HG03571 (cell line): ENCODE data around the gene MAGI2.
"Not testable (repeated sequence)": the region's sequence is repeated elsewhere in the genome, so short reads cannot be mapped to it uniquely, and the experiment has no call there.

Source experiments
- ATAC-seq: cut with Tn5 transposase; IDR thresholded peaks from one replicate; pipeline ENCODE4 v1.9.1; 2021; ENCODE audit not compliant: unreplicated experiment

Gene MAGI2

DNA sequence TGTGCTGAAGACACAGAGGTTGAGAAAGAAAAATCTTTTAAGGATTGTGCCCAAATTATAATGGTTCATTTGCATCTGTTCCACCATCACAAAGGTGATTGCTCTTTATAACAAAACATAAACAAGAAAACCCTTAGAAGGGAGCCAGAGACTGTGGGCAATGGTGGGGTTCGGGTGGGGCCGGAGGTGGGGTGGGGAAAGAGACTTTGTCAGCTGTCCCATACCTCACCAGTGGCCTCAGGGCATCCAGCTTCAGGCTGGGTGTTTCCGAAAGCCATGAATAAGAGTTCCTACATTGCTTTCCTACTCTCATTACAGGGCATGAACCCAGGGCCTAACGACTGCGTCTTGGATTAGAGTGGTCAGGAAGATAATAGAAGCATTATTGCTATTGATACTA, 1427.0 kb downstream of the MAGI2 start:
- no peak for ATAC-seq

DNA sequence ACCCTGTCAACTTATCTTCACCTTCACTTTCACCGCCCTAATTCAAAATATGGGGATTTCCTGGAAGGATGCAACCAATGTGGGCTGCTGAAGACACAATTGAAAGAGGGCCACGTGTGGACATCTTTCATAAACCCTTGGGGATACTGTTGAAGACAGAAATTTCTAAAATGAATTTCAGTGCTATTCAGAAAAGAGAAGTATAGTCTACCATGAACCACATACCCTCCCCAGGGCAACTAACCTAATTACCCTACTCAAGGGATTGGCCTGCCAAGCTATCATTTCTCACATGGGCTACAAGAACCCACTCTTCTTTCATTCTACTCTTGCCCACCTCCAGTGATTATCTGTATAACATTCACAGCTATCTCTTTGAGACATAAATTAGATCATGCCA, 1428.9 kb downstream of the MAGI2 start:
- no peak for ATAC-seq

DNA sequence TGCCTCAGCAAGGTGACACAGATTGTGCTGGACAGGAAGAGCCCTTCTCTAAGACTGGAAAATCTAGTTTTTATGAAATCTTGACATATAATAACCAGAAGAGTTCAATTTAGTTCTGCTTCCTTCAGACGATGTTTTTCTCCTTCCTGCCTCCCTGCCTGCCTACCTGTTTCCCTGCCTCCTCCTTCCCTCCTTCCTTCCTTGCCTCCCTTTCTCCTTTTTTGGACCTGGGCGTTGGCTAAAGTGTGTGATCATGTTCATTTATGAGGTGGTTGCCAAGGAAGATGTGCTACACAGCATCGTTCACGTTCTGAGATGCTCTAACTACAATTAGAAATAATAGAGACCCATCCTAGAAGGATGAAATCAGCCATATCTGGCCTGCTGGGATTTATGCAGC, 1430.3 kb downstream of the MAGI2 start:
- no peak for ATAC-seq

DNA sequence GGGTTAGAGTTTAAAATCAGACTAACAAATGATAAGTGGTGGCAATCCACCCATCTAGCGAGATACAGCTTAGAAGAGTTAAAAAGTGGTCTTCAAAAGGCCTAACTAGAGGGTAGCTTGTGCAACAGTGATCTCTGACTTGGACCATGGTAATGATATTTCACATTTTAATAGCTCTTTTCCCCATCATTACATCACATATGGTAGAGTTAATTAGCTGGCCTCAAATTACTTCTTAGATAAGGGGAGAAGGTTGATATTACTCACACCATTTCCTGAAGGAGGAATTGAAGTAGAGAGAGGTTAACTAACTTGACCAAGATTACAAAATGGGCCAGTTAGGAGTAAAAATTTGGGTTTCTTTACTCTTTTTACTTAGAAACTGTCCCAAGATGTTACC, 1431.3 kb downstream of the MAGI2 start:
- ATAC-seq, result no peak

DNA sequence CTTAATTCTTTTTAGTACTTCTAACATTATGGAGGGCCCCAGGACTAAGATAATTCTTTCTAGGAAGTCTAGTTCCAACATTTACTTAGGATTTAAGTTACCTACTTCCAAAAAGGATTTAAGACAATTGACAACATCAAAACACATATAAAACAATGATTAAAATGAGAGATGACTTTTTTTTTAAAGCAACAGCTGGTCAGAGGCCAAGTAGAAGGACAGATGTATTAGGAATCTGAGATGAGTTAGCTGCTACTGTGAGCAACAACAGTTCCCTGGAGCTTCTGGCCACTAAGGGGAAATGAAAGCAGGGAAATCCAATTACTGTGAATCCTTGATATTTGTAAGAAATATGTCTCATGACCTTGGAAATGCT, 1432.6 kb downstream of the MAGI2 start:
- no peak for ATAC-seq

DNA sequence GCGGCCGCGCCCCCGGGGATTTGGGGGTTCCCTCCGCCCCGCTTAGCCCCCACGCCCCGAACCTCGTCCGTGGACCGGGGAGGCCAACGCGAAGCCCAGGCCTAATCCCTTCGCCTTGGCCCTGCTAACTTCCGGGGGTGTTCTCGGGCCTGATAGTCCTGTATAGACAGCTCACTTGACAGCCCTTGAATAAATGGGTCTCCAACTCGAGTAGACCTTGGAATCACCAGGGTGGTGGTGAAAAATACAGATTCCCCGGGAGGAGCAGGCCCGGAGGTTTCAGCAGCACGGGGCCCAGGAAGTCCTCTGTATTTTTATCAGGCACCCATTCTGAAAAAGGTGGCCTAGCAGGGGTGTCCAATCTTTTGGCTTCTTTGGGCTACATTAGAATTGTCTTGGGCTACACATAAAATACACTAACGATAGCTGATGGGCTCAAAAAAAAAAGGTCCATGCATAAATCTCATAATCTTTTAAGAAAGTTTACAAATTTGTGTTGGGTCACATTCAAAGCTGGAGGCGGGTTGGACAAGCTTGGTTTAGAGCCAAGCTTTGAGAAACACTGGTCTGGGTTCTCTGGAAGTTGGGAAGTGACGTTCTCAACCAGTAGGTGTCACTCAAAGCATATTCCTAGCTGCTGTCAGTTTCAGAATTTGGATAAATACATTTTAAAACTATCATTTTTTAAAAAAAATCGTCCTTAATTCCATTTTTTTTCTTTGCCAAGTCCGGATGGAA, 1433.2 kb downstream of the MAGI2 start:
- peak; percentile 16 for ATAC-seq

DNA sequence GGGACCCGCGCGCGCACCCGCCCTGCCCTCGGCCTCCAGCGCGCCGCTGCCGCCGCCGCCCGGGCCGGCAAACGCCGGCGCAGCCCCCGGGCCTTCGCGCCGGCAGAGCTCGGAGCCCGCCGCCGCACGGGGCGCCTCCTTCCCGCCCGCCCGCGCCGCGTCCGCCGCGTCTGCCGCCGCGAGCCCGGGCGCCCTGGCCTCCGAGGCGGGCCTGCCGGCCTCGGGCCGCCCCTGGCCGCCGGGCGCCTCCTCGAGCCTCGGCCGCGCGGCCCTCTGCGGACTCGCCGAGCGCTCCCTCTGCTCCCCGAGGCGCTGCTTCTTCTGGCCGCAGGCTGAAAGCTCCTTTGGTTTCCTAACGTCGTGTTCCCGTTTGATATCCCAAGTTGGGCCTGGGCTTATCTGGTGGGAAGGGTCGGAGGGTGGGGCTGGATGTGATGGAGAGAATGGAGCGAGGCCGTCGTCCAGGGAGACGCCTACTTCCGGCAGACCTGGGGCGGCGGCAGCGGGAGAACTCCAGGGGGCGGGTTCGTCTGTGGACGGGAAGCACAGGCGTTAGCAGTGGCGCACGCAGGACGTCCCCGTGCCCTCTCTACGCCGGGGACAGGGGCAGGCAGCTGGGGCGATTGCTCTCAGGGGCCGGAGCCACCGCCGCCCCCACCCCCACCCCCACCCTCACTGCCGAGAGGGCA, 1433.9 kb downstream of the MAGI2 start:
- ATAC-seq, result peak; percentile 84

DNA sequence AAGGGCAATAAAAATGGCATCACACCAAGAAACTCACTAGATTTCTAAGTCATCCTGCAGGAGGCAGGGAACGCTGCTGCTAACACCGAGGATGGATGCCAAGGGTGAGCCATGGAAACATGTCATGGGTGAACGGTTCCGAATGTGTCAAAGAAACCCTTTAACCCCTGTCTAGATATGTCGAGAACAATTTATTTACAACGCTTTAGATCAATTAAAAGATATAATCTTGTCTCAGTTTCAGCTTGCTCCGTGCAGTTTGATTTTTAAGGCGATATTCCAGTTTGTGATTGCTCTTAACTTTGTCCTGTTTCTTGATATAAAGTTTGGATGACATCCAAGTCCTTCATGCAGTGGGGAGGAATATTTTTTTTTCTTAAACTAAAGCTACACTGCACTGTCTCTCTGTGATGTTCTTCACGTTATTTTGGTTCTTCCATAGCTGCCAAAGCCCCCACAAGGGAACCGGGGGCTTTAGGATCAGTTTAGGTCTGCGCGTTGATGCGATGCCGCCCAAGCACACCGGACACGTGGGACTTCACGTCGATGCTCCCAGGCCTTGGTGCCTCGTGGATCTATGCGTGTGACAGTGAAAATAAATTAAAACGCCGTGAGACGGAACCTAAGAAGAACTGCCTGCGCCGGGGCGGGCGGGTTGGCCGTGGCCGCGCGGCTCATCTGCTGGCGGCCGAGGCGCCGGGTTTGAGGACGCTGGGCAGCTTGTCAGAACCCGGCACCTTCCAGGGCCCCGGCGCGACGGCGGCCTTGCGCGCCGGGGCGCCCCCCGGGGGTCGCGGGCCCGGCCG, 1434.6 kb downstream of the MAGI2 start:
- ATAC-seq, result no peak

DNA sequence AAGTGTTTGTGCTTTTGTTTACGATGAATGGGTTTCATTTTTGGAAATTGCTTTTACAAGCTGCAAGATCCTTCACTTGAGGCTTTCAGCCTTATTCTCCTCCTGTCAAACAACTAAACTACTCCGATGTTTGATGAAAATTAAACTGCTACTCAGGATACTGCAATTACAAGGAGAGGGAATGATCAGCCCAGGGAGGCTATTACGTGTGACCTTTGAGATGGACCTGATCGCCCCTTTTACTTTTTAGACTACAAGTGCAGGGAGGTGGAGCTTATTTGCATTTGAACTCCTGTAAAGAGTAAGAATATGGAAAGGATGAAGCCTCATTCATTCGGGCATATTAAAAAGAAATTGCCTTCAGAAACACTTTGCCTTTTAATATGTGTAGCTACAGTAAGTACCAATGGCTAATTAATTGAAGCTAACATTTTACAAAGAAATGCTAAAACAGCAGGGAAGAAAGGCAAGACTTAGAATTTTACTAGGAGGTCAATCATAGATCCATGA, 1435.8 kb downstream of the MAGI2 start:
- ATAC-seq, result no peak

DNA sequence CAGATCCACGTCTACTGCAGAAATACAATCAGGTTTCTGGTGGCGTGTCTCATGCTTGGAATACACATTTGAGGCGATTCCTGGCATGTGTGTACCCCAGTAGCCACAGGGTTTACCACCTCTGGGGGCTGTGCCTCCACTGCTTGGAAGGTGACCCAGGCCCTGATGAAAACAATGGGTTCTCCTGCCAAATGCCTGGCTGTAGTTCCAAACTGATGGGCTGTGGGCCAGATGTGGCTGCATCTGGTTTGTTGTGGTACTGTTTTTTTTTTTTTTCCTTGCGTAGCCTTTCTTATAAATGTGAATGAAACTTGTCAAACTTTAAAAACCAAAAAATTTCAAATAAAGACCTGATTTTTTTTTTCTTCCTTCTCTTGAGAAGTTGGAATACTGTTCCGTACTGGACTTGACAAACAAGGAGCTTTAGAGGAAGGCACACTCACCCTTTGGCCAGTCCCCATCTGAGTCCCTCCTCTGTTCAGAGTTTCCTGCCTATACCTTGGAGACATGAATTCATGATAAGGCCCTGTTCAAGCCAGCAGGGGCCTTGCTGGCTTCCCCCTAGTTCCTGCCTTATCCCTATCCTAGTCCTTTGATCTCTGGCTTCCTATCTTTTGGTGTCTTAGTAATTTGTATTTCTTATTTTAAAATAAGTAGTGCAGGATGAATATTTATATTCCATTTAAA, 1437.8 kb downstream of the MAGI2 start:
- no peak for ATAC-seq

DNA sequence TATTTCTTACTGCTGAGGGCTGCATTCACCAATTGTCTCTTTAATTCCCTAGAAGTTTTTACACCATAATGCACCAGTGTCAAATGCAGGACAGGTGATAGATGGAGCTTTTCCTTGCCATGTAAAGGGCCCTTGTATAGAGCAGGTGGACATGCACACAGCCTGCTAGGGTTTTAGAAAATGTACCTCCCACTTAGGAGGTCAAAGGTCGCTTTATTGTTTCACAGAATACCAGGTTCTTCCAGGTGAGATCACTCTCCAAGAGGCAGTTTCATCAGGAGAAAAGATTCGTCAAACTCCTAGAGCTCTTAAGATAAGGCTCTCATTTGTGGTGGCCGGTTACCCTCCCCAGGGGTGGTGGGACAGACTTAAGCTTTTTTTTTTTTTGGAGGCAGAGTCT, 1439.1 kb downstream of the MAGI2 start:
- ATAC-seq, result no peak

DNA sequence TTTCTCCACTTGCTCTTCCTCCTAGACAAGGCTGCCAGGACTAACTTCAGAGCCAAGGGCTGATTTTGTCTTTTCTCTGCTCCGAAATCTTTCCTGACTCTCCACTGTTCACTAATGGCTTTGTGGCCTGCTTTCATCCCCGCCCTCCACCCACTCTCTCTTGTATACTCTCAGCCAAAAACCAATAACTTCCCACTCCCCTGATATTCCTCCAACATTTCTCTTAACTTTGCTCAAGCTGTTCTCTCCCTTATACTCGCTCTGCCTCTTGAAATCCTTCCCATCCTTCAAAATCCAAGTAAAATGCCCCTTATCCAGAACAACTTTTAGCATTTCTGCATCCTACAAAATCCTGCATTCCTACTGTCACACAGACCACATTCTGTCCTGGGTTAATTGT, 1440.1 kb downstream of the MAGI2 start:
- ATAC-seq, result no peak

DNA sequence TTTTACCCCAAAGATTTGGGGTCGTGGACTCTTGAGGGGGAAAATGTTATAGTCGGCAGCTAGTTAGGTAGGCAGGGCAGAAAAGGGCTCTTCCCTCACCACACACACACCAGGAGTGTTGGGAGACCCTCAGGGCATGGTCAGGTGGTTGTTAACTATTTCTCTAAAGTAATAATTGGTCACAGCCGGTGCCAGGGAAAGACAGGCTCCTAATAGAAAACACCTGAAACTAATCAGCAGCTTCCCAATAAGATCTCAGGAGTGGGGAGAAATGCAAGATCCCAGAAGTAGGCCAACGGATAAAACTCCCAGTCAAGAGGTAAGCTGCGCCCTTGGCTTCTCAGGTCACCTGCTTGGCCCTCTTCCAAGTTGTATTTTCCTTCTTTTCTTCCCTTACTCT, 1441.8 kb downstream of the MAGI2 start:
- no peak for ATAC-seq

DNA sequence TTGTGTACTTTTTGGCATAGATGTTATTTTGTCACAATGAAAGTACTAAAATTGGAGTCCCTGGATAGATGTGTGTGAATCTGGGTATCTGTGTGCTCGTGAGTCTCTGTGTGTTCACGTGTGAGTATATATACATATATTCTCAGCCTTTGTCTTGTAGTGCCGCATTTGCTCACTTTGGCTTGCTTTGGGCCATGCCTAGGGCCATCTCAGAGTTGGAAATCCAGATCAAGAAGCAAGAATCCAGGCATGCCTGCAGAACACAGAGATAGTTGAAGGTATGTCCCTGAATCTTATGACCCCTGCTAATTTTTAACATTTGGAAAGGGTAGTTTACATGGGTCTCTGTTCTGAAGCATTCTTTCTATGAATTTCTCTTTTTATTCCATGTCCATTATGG, 1446.2 kb downstream of the MAGI2 start:
- no peak for ATAC-seq

DNA sequence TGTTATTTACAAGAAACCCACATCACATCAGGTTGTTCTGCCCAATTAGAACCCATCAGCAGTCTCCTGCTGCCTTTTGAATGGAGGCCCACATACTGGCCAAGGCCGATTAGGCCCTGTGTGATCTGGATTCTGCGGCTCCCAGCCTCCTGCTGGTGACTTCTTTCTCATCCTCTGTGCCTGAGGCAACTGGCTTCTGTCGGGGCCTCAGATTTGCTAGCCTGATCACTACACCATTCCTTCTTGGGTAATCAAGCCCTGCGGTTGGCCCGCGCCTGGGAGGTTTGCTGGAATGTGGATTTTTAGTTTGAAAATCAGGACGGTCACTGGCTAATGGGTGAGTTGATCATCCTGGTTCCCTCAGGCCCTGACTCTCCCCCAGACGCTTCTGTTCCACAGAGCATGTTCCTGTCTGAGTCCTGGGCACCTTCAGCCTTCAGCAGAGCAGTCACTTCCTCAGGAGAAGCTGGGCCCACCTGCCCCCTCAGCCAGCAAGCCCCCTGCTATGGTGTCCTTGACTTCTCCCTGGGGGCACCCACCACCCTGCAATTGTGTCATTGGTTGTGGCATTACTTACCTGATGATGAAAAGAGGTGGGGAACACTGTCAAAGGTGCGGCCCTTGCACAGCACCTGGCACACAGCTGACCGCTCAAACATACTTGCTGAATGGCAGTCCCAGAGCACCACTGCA, 1447.3 kb downstream of the MAGI2 start:
- ATAC-seq, result no peak

DNA sequence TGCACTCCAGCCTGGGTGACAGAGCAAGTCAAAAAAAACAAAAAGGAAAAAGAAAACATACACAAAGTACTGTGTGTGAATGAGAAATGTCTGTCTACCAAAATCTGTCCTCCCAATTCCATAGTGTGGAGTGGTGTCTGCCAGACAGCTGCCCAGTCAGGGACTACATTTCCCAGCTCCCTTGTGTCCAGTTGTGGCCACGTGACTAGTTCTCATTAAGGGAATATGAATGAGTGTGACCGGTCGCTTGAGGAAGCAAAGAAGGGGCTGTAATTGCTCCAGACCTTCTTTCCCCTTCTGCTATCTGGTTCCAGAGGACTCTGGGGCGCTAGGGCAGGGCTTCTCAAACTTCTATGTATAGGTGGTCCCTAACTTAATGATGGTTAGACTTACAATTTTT, 1450.8 kb downstream of the MAGI2 start:
- ATAC-seq, result no peak

DNA sequence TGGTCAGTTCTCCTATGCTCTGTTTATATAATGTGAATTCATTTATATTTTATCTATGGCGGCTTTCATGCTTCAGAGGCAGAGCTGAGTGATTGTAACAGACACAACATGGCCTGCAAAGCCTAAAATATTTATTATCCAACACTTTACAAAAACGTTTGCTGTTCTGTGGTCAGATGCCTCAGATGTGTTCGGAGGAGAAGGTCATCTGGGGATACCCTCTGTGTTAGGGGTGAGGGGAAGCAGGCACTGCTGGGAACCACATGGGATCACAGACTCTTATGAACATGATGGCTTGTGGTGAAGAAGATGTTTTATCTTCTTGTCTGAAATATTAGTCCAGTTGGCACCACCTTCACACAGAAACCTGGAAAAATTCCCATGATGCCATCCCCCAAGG, 1451.4 kb downstream of the MAGI2 start:
- no peak for ATAC-seq

DNA sequence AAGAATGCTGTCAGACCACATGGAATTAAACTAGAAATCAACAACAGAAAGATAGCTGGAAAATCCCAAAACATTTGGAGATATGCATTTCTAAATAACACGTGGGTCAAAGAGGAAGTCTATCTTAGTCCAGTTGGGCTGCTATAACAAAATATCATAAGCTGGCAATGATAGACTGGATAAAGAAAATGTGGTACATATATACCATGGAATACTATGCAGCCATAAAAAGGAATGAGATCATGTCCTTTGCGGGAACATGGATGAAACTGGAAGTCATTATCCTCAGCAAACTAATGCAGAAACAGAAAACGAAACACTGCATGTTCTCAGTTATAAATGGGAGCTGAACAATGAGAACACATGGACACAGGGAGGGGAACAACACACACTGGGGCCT, 1454.3 kb downstream of the MAGI2 start:
- not testable (repeated sequence) for ATAC-seq

DNA sequence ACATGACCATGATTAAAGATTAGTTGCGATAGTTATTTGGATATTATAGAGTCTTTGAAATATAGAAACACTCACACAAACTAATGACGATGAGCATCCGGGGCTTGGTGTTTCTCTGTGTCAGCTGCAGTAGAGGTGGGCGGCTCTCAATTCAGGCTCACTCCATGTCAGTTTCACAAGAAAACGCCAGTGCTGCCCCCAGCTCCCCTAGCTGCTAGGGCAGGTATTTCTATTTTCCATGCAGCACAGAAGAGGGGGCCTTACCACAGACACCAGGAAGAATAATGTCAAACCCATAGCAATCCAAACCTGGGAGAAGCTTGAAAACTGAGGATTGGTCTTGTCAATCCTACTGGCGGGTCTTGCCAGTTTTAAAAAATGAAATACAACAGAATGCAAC, 1457.8 kb downstream of the MAGI2 start:
- ATAC-seq, result no peak

DNA sequence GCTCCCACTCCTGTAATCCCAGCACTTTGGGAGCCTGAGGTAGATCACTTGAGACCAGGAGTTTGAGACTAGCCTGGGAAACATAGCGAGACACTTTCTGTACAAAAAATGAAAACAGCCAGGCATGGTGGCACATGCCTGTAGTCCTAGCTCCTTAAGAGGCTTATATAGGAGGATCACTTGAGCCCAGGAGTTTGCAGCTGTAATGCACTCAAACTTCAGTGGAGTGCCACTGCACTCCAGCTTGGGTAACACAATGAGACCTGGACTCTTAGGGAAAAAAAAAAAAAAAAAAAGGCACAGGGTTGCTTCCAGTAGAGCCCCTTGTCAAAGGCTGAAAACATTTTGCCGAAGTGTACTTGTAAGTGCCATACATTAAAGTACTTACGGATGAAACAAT, 1459.6 kb downstream of the MAGI2 start:
- no peak for ATAC-seq

DNA sequence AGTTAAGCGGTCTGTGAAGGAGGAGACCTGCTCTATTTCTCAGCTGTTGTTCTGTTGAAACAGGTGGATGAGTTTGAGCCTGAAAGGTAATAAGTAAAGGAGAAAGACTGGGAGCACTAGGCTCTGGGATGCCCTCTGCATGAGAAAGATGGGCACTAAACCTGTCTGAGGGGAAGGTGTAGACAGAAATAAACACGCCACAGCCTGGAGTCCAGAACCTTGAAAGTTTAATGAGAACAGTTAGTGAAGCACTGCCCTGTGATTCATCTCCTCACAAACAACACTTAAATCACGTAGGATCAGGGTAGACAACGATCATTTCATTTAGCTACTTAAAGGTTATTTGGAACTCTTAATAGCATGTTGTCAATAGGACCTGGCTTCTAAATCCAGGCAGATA, 1461.8 kb downstream of the MAGI2 start:
- ATAC-seq, result no peak
